T-cell (primary cell): ENCODE data around the gene ADAMTSL4. TPM values are rescaled to one million over a fixed set of nuclear protein-coding genes. Genes with fewer than 3 reads are reported as not detected.
A peak's percentile ranks its signal among the peaks of the same experiment; 100 is the strongest.

Experiments used
- ATAC-seq, 4 experiments: fragments of 200-7000 bp in 3 of 4; fragments of 150-1000 bp in 1 of 4; cut with Tn5 transposase; replicated peaks in 1 of 4; 1 replicate in 3 of 4; 2 replicates in 1 of 4; pipeline ENCODE4 v1.10.0; 2021; ENCODE audit warnings: moderate library complexity in 3 of 4, mild to moderate bottlenecking in 2 of 4, moderate number of reproducible peaks in 1 of 4
- CTCF ChIA-PET, 2 donors: fragments of 300-600 bp; sonication (Branson Sonifier 250); formaldehyde crosslinking; loops; one replicate each; lab custom pipeline; 2022; ENCODE audit warnings: antibody characterized with exemption in 2 of 2; lab: Charles Lee
- POLR2A ChIA-PET, 2 donors: fragments of 300-600 bp; sonication (Branson Sonifier 250); formaldehyde crosslinking; loops; one replicate each; lab custom pipeline; 2022; ENCODE audit warnings: antibody characterized with exemption in 2 of 2; lab: Charles Lee
- DNase-seq, 35 experiments: peaks; one replicate each; pipeline versions ENCODE4 v3.0.0 to v3.0.0-alpha.2; 2013 to 2023
- H3K27ac ChIP-seq: one replicate; pipeline ENCODE4 v1.5.1; 2013; ENCODE audit warnings: low read length
- H3K27me3 ChIP-seq, 2 experiments: replicated peaks in 1 of 2; 1 replicate in 1 of 2; 2 replicates in 1 of 2; pipeline versions ENCODE4 v1.6.1 to v1.7.0; 2013; ENCODE audit warnings: low read length in 1 of 2, mixed read lengths in 1 of 2; ENCODE audit not compliant: control insufficient read depth in 2 of 2, insufficient read depth in 2 of 2; ENCODE audit errors: extremely low read depth in 1 of 2
- H3K36me3 ChIP-seq, 2 donors: 1 replicate in 1 of 2; 2 replicates in 1 of 2; pipeline versions ENCODE4 v1.6.1 to v1.7.0; 2013; ENCODE audit warnings: low read length in 1 of 2; ENCODE audit not compliant: control insufficient read depth in 2 of 2, insufficient read depth in 1 of 2; ENCODE audit errors: extremely low read depth in 1 of 2
- H3K4me1 ChIP-seq, 2 experiments: 1 replicate in 1 of 2; 2 replicates in 1 of 2; pipeline versions ENCODE4 v1.6.1 to v1.7.0; 2013; ENCODE audit warnings: low read length in 2 of 2, mixed read lengths in 1 of 2; ENCODE audit not compliant: insufficient read depth in 2 of 2, control insufficient read depth in 1 of 2; ENCODE audit errors: extremely low read depth in 1 of 2
- H3K4me3 ChIP-seq, 2 donors: 1 replicate in 1 of 2; 2 replicates in 1 of 2; pipeline versions ENCODE4 v1.5.1 to v1.7.0; 2013; ENCODE audit warnings: mild to moderate bottlenecking in 2 of 2, low read length in 1 of 2, moderate library complexity in 1 of 2; ENCODE audit not compliant: control insufficient read depth in 1 of 2; ENCODE audit errors: extremely low read depth in 1 of 2
- H3K9me3 ChIP-seq: 2 replicates; pipeline ENCODE4 v1.7.0; 2013
- H3K27ac Mint-ChIP-seq, 2 donors: one replicate each; pipeline ENCODE4 v1.8.0; 2020 to 2021; ENCODE audit warnings: mild to moderate bottlenecking in 2 of 2, mixed read lengths in 2 of 2
- H3K27me3 Mint-ChIP-seq, 2 donors: one replicate each; pipeline ENCODE4 v1.8.0; 2021 to 2022; ENCODE audit warnings: mixed read lengths in 2 of 2
- H3K36me3 Mint-ChIP-seq: one replicate; pipeline ENCODE4 v1.8.0; 2021; ENCODE audit warnings: mixed read lengths
- H3K4me1 Mint-ChIP-seq, 3 donors: one replicate each; pipeline ENCODE4 v1.8.0; 2020 to 2022; ENCODE audit warnings: mixed read lengths in 3 of 3, mild to moderate bottlenecking in 1 of 3
- H3K4me3 Mint-ChIP-seq, 3 donors: one replicate each; pipeline ENCODE4 v1.8.0; 2020 to 2022; ENCODE audit warnings: mild to moderate bottlenecking in 3 of 3, mixed read lengths in 3 of 3, moderate library complexity in 3 of 3
- H3K9me3 Mint-ChIP-seq, 3 donors: one replicate each; pipeline ENCODE4 v1.8.0; 2020 to 2022; ENCODE audit warnings: mixed read lengths in 3 of 3
- WGBS: methylation state at CpG from one replicate; pipeline ENCODE4 v1.1.5; 2013; ENCODE audit warnings: missing lambda C conversion rate; ENCODE audit not compliant: insufficient coverage; 5-methylcytosine and 5-hydroxymethylcytosine counted together
- total RNA-seq, 35 experiments: library from RNA in 6 of 35; stranded (reverse) in 6 of 35; fragments of 120-200 nt in 1 of 35; gene quantifications; one replicate each; pipeline versions ENCODE4 v1.2.1 to v1.2.4 and lab custom pipeline; 2013 to 2026

The ADAMTSL4 gene
- total RNA-seq, 5 donors from 2014 or later (not counting 1 experiment from before 2014, with no cell fraction given) = 0.26 to 0.66 (median 0.49) TPM

DNA sequence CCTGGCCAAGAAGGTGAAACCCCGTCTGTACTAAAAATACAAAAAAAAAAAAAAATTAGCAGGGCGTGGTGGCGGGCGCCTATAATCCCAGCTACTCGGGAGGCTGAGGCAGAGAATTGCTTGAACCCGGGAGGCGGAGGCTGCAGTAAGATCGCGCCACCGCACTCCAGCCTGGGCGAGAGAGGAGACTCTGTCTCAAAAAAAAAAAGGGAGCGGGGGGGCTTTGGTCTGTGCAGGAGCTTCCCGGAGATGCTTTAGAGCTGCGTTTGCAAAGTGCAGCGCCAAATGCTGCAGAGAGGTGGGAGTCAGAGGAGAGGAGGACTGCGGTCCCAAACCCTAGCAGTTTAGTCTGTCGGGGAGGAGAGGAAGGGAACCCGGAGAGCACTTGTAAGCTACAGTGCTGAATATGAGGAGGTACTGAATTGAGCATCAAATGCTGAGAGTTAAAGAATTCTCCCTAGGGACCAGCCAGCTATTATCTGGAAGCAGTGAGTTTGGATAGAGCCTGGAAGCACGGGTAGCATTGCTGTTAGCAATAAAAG is 33.1 kb upstream of the ADAMTSL4 start:
- H3K27me3 ChIP-seq = no peaks in the 10 kb centered on the region
- peak in 3 of 4 experiments; percentile 2 to 20 (median 3) for ATAC-seq
- no peak overlapping the region for H3K27ac ChIP-seq
- Mint-ChIP-seq H3K27ac (peak overlapping the region; percentile 62 to 73), H3K27me3 (no peaks in the 10 kb centered on the region), H3K4me1 (peaks cover 11 to 22% (median 20%) of the 10 kb centered on the region in 3 donors), H3K9me3 (no peaks in the 10 kb centered on the region), H3K36me3 (no peaks in the 10 kb centered on the region), H3K4me3 (peak overlapping the region; percentile 83 to 91 (median 87))
- peaks cover 0 to 11% of the 10 kb centered on the region in 2 experiments for H3K4me1 ChIP-seq
- DNase-seq = peak in 5 of 35 experiments; percentile 7 to 31 (median 9)
- H3K4me3 ChIP-seq = peak overlapping the region; percentile 63 to 71
- POLR2A ChIA-PET = interaction anchor here (0.7 to 1.0 kb wide), 2 partner anchors 28 to 364 kb away, joined by 3 read pairs; no protein-coding TSS in a partner anchor
- no peaks in the 10 kb centered on the region for H3K36me3 ChIP-seq
- CTCF ChIA-PET = interaction anchor here (0.5 to 1.1 kb wide), 8 partner anchors 14 to 736 kb away, joined by 3 to 6 read pairs (median 3); partner anchors contain the start of gene ENSA (in 1 of the 2)
- no peaks in the 10 kb centered on the region for H3K9me3 ChIP-seq
- WGBS = 4% methylated on average over 16 of the region's 19 CpGs

DNA sequence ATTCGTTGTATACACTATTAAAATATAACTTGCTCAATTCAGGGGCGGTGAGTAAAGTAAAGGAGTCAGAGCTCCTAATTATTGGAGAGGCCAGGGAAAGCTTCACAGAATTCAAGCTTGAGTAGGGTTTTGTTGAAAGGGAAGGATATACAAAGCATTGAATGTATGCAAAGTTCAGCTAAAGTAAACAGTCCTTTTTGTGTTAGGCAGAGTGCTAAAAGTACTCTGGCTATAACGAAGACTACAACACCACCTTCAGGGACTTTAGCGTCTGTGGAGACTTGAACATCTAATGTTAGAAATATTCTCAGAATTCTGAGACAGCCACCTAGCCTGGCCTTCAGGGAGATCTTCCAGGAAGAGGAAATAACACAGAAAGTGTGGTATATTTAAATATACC is 32.6 kb upstream of the ADAMTSL4 start:
- ChIA-PET POLR2A (no interaction called here), CTCF (interaction anchor here (0.7 to 1.1 kb wide), 3 partner anchors 13 to 54 kb away, joined by 3 to 6 read pairs (median 5); no protein-coding TSS in a partner anchor)
- Mint-ChIP-seq H3K4me1 (peaks cover 11 to 22% (median 20%) of the 10 kb centered on the region in 3 donors), H3K9me3 (no peaks in the 10 kb centered on the region), H3K27me3 (no peaks in the 10 kb centered on the region), H3K4me3 (peak overlapping the region; percentile 83 to 91 (median 87)), H3K36me3 (no peaks in the 10 kb centered on the region), H3K27ac (peak overlapping the region; percentile 62 to 73)
- ATAC-seq = no peak
- Histone ChIP-seq H3K36me3 (no peaks in the 10 kb centered on the region), H3K27ac (no peak overlapping the region), H3K4me3 (no peak overlapping the region), H3K4me1 (peaks cover 0 to 11% of the 10 kb centered on the region in 2 experiments), H3K9me3 (no peaks in the 10 kb centered on the region), H3K27me3 (no peaks in the 10 kb centered on the region)
- DNase-seq = peak in 1 of 35 experiments; percentile 21
- 100% methylated on average over 1 of the region's 4 CpGs for WGBS

DNA sequence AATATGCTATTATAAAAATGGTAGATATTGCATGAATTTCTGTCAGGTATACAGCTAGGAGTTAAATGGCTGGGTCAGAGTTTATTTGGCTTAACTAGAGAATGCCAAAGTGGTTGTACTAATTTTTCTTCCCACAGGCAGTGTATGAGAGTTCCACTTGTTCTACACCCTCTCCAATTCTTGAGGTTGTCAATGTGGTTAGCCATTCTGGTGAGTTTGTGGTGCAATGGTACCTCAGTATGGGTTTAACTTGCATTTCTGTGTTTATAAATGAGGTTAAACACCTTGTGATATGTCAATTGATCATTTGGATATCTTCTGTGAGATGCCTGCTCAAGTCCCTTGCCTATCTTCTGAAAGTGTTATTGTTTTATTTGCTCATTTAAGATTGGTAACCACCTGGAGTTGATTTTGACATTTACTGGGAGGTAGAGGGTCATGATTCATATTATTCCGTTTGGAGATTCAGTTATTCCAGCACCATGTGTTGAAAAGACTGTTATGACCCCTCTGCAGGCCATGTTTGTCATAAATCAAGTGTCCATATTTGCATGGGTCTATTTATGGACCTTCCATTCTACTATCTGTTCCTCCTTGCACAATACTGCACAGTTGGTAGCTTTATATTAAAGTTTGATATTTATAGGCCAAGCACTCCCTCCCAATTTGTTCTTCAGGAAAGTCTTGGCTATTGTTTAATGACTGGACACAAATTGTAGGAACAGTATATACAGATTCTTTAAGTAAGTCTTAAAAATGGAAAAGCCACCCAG is 27.8 kb upstream of the ADAMTSL4 start:
- Mint-ChIP-seq H3K4me1 (peaks cover 4 to 8% (median 5%) of the 10 kb centered on the region in 3 donors), H3K27me3 (no peaks in the 10 kb centered on the region), H3K4me3 (no peak overlapping the region), H3K36me3 (no peaks in the 10 kb centered on the region), H3K27ac (no peak overlapping the region), H3K9me3 (no peaks in the 10 kb centered on the region)
- Histone ChIP-seq H3K36me3 (no peaks in the 10 kb centered on the region), H3K4me3 (no peak overlapping the region), H3K27ac (no peak overlapping the region), H3K4me1 (peaks cover 0 to 1% of the 10 kb centered on the region in 2 experiments), H3K27me3 (no peaks in the 10 kb centered on the region), H3K9me3 (no peaks in the 10 kb centered on the region)
- ATAC-seq (no peak), DNase-seq (no peak)
- ChIA-PET POLR2A (no interaction called here), CTCF (interaction anchor here in 1 of 2 donors (0.6 kb wide), 1 partner anchor 83 kb away, joined by 3 read pairs; no protein-coding TSS in a partner anchor)
- no CpG with 5 or more reads among the region's 1 CpG for WGBS

DNA sequence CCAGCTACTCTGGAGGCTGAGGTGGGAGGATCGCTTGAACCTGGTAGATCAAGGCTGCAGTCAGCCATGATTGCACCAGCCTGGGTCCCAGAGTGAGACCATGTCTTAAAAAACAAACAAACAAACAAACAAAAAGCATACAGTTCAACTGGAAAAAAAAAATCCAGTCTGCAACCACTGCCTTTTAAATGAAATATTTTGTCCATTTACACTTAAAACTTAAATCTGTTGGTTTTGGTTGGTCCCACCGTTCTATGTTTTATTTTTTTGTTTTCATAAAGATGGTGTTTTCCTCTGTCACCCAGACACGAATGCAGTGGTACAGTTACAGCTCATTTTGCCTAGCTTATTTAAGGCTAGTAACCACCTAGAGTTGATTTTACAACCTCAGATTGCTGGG is 23.9 kb upstream of the ADAMTSL4 start:
- Mint-ChIP-seq H3K4me3 (no peak overlapping the region), H3K4me1 (no peaks in the 10 kb centered on the region), H3K27ac (no peak overlapping the region), H3K27me3 (no peaks in the 10 kb centered on the region), H3K9me3 (no peaks in the 10 kb centered on the region), H3K36me3 (no peaks in the 10 kb centered on the region)
- ChIA-PET CTCF (no interaction called here), POLR2A (no interaction called here)
- 80% methylated on average over 1 of the region's 3 CpGs for WGBS
- no peak for ATAC-seq
- DNase-seq = no peak
- Histone ChIP-seq H3K36me3 (no peaks in the 10 kb centered on the region), H3K27me3 (no peaks in the 10 kb centered on the region), H3K4me3 (no peak overlapping the region), H3K27ac (no peak overlapping the region), H3K4me1 (no peaks in the 10 kb centered on the region), H3K9me3 (no peaks in the 10 kb centered on the region)

DNA sequence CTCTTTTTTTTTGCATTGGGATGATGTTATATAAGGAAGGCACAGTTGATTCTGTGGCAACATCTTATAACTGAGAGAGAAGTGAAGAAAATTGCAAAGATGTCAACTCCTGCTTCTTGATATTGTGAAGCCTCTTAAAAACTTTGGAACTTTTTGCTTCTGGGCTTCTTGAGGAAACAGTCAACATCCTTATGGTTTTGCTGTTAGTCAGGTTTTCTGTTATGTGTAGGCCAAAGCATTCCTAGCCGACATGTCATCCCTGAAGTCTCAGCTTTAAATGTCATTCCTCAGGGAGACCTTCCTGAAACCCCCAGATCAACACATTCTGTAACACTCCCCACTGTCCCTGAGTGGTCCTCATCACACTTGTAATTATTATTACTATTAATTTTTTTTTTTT is 21.0 kb upstream of the ADAMTSL4 start:
- Histone ChIP-seq H3K36me3 (no peaks in the 10 kb centered on the region), H3K4me1 (no peaks in the 10 kb centered on the region), H3K27me3 (no peaks in the 10 kb centered on the region), H3K4me3 (no peak overlapping the region), H3K9me3 (no peaks in the 10 kb centered on the region), H3K27ac (no peak overlapping the region)
- ChIA-PET CTCF (interaction anchor here (0.6 to 0.7 kb wide), 2 partner anchors 55 to 61 kb away, joined by 4 read pairs; no protein-coding TSS in a partner anchor), POLR2A (no interaction called here)
- Mint-ChIP-seq H3K4me1 (peaks cover 0 to 6% (median 3%) of the 10 kb centered on the region in 3 donors), H3K4me3 (no peak overlapping the region), H3K27me3 (no peaks in the 10 kb centered on the region), H3K27ac (no peak overlapping the region), H3K9me3 (no peaks in the 10 kb centered on the region), H3K36me3 (no peaks in the 10 kb centered on the region)
- no CpG with 5 or more reads among the region's 1 CpG for WGBS
- DNase-seq = no peak
- ATAC-seq = no peak

DNA sequence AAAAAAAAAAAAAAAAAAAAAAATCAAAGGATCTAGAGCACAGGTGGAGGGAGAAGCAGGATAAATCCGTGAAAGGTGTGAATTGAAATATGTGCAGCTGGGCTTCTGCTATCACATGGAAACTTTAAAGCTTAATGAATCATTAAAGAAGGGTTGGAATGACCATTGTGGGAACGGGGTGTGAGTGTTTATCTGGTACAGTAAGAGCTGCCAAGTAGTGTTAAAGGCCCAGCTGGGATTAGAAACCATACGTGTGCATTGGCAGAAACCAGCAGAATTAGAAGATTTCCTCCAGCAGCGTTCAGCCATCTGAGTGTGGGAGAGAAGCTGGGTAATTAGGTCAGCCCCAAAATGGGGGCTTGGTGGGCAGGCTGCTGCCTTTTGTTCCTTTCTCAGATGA is 20.2 kb upstream of the ADAMTSL4 start:
- Histone ChIP-seq H3K4me3 (no peak overlapping the region), H3K9me3 (no peaks in the 10 kb centered on the region), H3K4me1 (no peaks in the 10 kb centered on the region), H3K36me3 (no peaks in the 10 kb centered on the region), H3K27ac (no peak overlapping the region), H3K27me3 (peaks cover 0 to 3% of the 10 kb centered on the region in 2 experiments)
- ChIA-PET CTCF (interaction anchor here in 1 of 2 donors (0.6 kb wide), 1 partner anchor 283 kb away, joined by 4 read pairs; no protein-coding TSS in a partner anchor), POLR2A (no interaction called here)
- 66% methylated on average over 4 of the region's 4 CpGs for WGBS
- H3K27ac Mint-ChIP-seq = no peak overlapping the region
- no peaks in the 10 kb centered on the region for H3K27me3 Mint-ChIP-seq
- no peaks in the 10 kb centered on the region for H3K36me3 Mint-ChIP-seq
- no peak overlapping the region for H3K4me3 Mint-ChIP-seq
- no peaks in the 10 kb centered on the region for H3K9me3 Mint-ChIP-seq
- peaks cover 0 to 6% (median 3%) of the 10 kb centered on the region in 3 donors for H3K4me1 Mint-ChIP-seq
- ATAC-seq = no peak
- no peak for DNase-seq
